Neural cell (in vitro differentiated cells): ENCODE results near the gene TIAM1. TPM values are rescaled to one million over a fixed set of nuclear protein-coding genes. Genes with fewer than 3 reads are reported as not detected.

Experiments used
- H2AFZ ChIP-seq: fragments of 200-600, 300-800 bp; sonication (generic), shearing (Covaris generic); 2 replicates; pipeline ENCODE4 v1.6.0; 2014; ENCODE audit warnings: low read depth, mild to moderate bottlenecking, antibody characterized with exemption, low read length, moderate library complexity
- H3F3A ChIP-seq: fragments of 200-600 bp; shearing (Covaris generic); 2 replicates; pipeline ENCODE4 v1.6.1; 2016; ENCODE audit warnings: mild to moderate bottlenecking, moderate library complexity, mixed read lengths, antibody characterized with exemption, low read length; ENCODE audit not compliant: insufficient read depth, poor library complexity, severe bottlenecking
- H3K27ac ChIP-seq: fragments of 200-600, 300-800 bp; sonication (generic), shearing (Covaris generic); 2 replicates; pipeline ENCODE4 v1.5.1; 2014; ENCODE audit warnings: mild to moderate bottlenecking, low read length, moderate library complexity
- H3K27me3 ChIP-seq: fragments of 300-800, 200-600 bp; sonication (generic), shearing (Covaris generic); 2 replicates; pipeline ENCODE4 v1.6.0; 2014; ENCODE audit warnings: mild to moderate bottlenecking, low read depth, low read length, moderate library complexity; ENCODE audit not compliant: insufficient read depth
- H3K36me3 ChIP-seq: fragments of 300-800, 200-600 bp; sonication (generic), shearing (Covaris generic); 2 replicates; pipeline ENCODE4 v1.5.1; 2014; ENCODE audit warnings: mild to moderate bottlenecking, antibody characterized with exemption, low read length, moderate library complexity; ENCODE audit not compliant: insufficient read depth
- H3K4me2 ChIP-seq: fragments of 300-800, 200-600 bp; sonication (generic), shearing (Covaris generic); 2 replicates; pipeline ENCODE4 v1.6.0; 2014; ENCODE audit warnings: mild to moderate bottlenecking, low read length
- H3K4me3 ChIP-seq: fragments of 300-800, 200-600 bp; sonication (generic), shearing (Covaris generic); 2 replicates; pipeline ENCODE4 v1.5.1; 2014; ENCODE audit warnings: mild to moderate bottlenecking, low read length, moderate library complexity
- H3K79me2 ChIP-seq: fragments of 200-600 bp; shearing (Covaris generic); replicated peaks from 2 replicates; pipeline ENCODE4 v1.6.0; 2014; ENCODE audit warnings: mild to moderate bottlenecking, low read length, moderate library complexity; ENCODE audit not compliant: insufficient read depth
- H3K9ac ChIP-seq: fragments of 300-800, 200-600 bp; sonication (generic), shearing (Covaris generic); 2 replicates; pipeline ENCODE4 v1.6.1; 2016; ENCODE audit warnings: mild to moderate bottlenecking, low read length, mixed read lengths
- H3K9me2 ChIP-seq: fragments of 200-600 bp; shearing (Covaris generic); 2 replicates; pipeline ENCODE4 v1.6.1; 2016; ENCODE audit warnings: mild to moderate bottlenecking, low read length, mixed read lengths; ENCODE audit not compliant: insufficient read depth
- H3K9me3 ChIP-seq: fragments of 200-600, 300-800 bp; sonication (generic), shearing (Covaris generic); 2 replicates; pipeline ENCODE4 v1.6.1; 2016; ENCODE audit warnings: mild to moderate bottlenecking, mixed run types, low read length, moderate library complexity, mixed read lengths
- H4K20me1 ChIP-seq: fragments of 200-600 bp; shearing (Covaris generic); 2 replicates; pipeline ENCODE4 v1.6.1; 2016; ENCODE audit warnings: mild to moderate bottlenecking, mixed run types; ENCODE audit not compliant: insufficient read depth
- CTCF ChIP-seq: fragments of 450-650 bp; IDR thresholded peaks from 2 replicates; pipeline ENCODE4 v1.5.1; 2014; ENCODE audit warnings: antibody characterized with exemption, mild to moderate bottlenecking, moderate library complexity; ENCODE audit not compliant: poor library complexity, severe bottlenecking
- EP300 ChIP-seq: fragments of 450-650 bp; conservative IDR thresholded peaks from 2 replicates; pipeline ENCODE4 v1.6.1; 2014; ENCODE audit warnings: antibody characterized with exemption, mild to moderate bottlenecking, moderate library complexity; ENCODE audit not compliant: poor library complexity, severe bottlenecking
- EZH2 ChIP-seq: fragments of 200-600, 300-800 bp; shearing (Covaris generic), sonication (generic); IDR thresholded peaks from 2 replicates; pipeline ENCODE4 v1.6.1; 2014; ENCODE audit warnings: antibody characterized with exemption, low read length, borderline replicate concordance, mild to moderate bottlenecking; ENCODE audit not compliant: insufficient read depth, poor library complexity, severe bottlenecking
- MXI1 ChIP-seq: fragments of 450-650 bp; conservative IDR thresholded peaks from 2 replicates; pipeline ENCODE4 v1.6.1; 2014; ENCODE audit warnings: antibody characterized with exemption, mild to moderate bottlenecking; ENCODE audit not compliant: poor library complexity, severe bottlenecking
- POLR2AphosphoS5 ChIP-seq: IDR thresholded peaks from 2 replicates; pipeline ENCODE4 v1.6.1; 2012
- RAD21 ChIP-seq: fragments of 450-650 bp; conservative IDR thresholded peaks from 2 replicates; pipeline ENCODE4 v1.6.1; 2014; ENCODE audit warnings: antibody characterized with exemption, mild to moderate bottlenecking, moderate library complexity
- REST ChIP-seq: IDR thresholded peaks from 2 replicates; pipeline ENCODE4 v1.6.1; 2012; ENCODE audit warnings: borderline replicate concordance
- SMC3 ChIP-seq: fragments of 450-650 bp; conservative IDR thresholded peaks from 2 replicates; pipeline ENCODE4 v1.6.1; 2014; ENCODE audit warnings: antibody characterized with exemption, mild to moderate bottlenecking, moderate library complexity; ENCODE audit not compliant: poor library complexity
- TAF1 ChIP-seq: IDR thresholded peaks from 2 replicates; pipeline ENCODE4 v1.6.1; 2012; ENCODE audit warnings: low read depth
- polyA plus RNA-seq: library from polyadenylated mRNA; depleted of rRNA; stranded (reverse); fragments of >200 nt; gene quantifications from 2 replicates; pipeline ENCODE4 v1.2.3, GENCODE V29; 2014

The TIAM1 gene
- polyA plus RNA-seq, 1 donor from 2014 or later: 13.2 TPM

- no peaks in the 10 kb centered on the region for H3K36me3 ChIP-seq
- H3K27me3 ChIP-seq: no peaks in the 10 kb centered on the region
- no peak overlapping the region for H3K4me3 ChIP-seq
- H3K9me3 ChIP-seq: no peaks in the 10 kb centered on the region
- H3K9me2 ChIP-seq: no peaks in the 10 kb centered on the region
- no peak overlapping the region for H3K4me2 ChIP-seq
- no peak overlapping the region for H3K9ac ChIP-seq
- H4K20me1 ChIP-seq: no peaks in the 10 kb centered on the region
- H3K27ac ChIP-seq: no peak overlapping the region
- H2AFZ ChIP-seq: no peak overlapping the region
- no peaks in the 10 kb centered on the region for H3F3A ChIP-seq
- TF ChIP-seq REST (no peak), POLR2AphosphoS5 (no peak), EZH2 (no peak), CTCF (no peak), RAD21 (no peak), SMC3 (no peak), EP300 (no peak), MXI1 (no peak), TAF1 (no peak)
- no peaks in the 10 kb centered on the region for H3K79me2 ChIP-seq
Observed at GRCh38 chr21:31251686-31252085, 92.4 kb downstream of the TIAM1 start.

GRCh38 chr21:31248598-31248997 lies 95.5 kb downstream of the TIAM1 start:
- no peaks in the 10 kb centered on the region for H3K9me3 ChIP-seq
- H4K20me1 ChIP-seq: no peaks in the 10 kb centered on the region
- H3K27me3 ChIP-seq: no peaks in the 10 kb centered on the region
- H2AFZ ChIP-seq: no peak overlapping the region
- no peaks in the 10 kb centered on the region for H3F3A ChIP-seq
- no peak overlapping the region for H3K27ac ChIP-seq
- no peak overlapping the region for H3K4me3 ChIP-seq
- H3K4me2 ChIP-seq: no peak overlapping the region
- no peak overlapping the region for H3K9ac ChIP-seq
- no peaks in the 10 kb centered on the region for H3K79me2 ChIP-seq
- no peaks in the 10 kb centered on the region for H3K36me3 ChIP-seq
- H3K9me2 ChIP-seq: no peaks in the 10 kb centered on the region
- no peak for TF ChIP-seq EZH2
- TF ChIP-seq EP300: no peak
- no peak for TF ChIP-seq POLR2AphosphoS5
- no peak for TF ChIP-seq MXI1

DNA sequence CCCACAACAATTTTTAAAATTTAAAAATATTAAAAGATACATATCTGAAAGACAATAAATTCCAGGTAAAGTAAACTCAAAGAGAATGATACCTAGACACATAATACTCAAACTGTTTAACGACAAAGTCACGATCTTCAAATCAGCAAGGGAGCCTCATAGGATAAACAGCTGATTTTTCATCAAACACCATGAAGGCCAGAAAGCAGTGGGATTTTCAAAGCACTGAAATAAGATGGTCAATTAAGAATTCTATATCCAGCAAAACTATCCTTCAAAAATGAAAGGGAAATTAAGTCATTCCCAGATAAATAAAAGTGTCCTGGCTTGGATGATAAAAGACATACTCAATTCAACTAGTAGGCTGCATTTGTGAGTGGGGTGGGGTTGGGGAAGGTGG lies 100.5 kb downstream of the TIAM1 start:
- peaks cover 8% of the 10 kb centered on the region for H3K9me3 ChIP-seq
- H3K4me2 ChIP-seq: no peak overlapping the region
- no peak for TF ChIP-seq EP300
- TF ChIP-seq REST: no peak
- TF ChIP-seq MXI1: no peak
- TF ChIP-seq CTCF: no peak
- TF ChIP-seq SMC3: no peak
- TF ChIP-seq TAF1: no peak
- TF ChIP-seq EZH2: no peak
- TF ChIP-seq RAD21: no peak
- no peak for TF ChIP-seq POLR2AphosphoS5
- no peaks in the 10 kb centered on the region for H3K27me3 ChIP-seq
- no peaks in the 10 kb centered on the region for H3K9me2 ChIP-seq
- H3K27ac ChIP-seq: no peak overlapping the region
- peaks cover 9% of the 10 kb centered on the region for H3K36me3 ChIP-seq
- H3K79me2 ChIP-seq: no peaks in the 10 kb centered on the region
- H2AFZ ChIP-seq: no peak overlapping the region
- no peaks in the 10 kb centered on the region for H3F3A ChIP-seq
- H3K9ac ChIP-seq: no peak overlapping the region
- no peak overlapping the region for H3K4me3 ChIP-seq
- H4K20me1 ChIP-seq: no peaks in the 10 kb centered on the region
